Measurements from ENCODE around the gene ADAT3. TPM values are rescaled to one million over a fixed set of nuclear protein-coding genes. Genes with fewer than 3 reads are reported as not detected.
"Not testable (repeated sequence)": the region's sequence is repeated elsewhere in the genome, so short reads cannot be mapped to it uniquely, and the experiment has no call there.

Gene ADAT3
- polyA plus RNA-seq, 10 donors: 1.0 to 2.5 (median 1.9) TPM

- DNase-seq: peak in 1 of 3 donors; percentile 47
Observed at GRCh38 chr19:1882089-1882785, 23.0 kb upstream of the ADAT3 start.

GRCh38 chr19:1882786-1883692, 22.2 kb upstream of the ADAT3 start:
- no peak for DNase-seq

- no peak for DNase-seq
Observed at GRCh38 chr19:1883784-1884183, 21.4 kb upstream of the ADAT3 start.

GRCh38 chr19:1884291-1884718, 20.9 kb upstream of the ADAT3 start:
- DNase-seq: peak in 1 of 3 donors; percentile 23

- peak in 1 of 3 donors; percentile 54 for DNase-seq
Observed at GRCh38 chr19:1884719-1885334, 20.4 kb upstream of the ADAT3 start.

GRCh38 chr19:1885398-1886119, 19.6 kb upstream of the ADAT3 start, which contains the start of gene ABHD17A:
ABHD17A (minus strand) TSS chr19:1885496; CDS start chr19:1881566, 3,930 bp downstream.
- peak; percentile 94 to 96 (median 96) for DNase-seq

- not testable (repeated sequence) for DNase-seq
Observed at GRCh38 chr19:1886360-1886759, 18.8 kb upstream of the ADAT3 start.

GRCh38 chr19:1888385-1888784, 16.8 kb upstream of the ADAT3 start:
- no peak for DNase-seq

GRCh38 chr19:1889907-1890306, 15.3 kb upstream of the ADAT3 start:
- DNase-seq: no peak

GRCh38 chr19:1893791-1894190, 11.4 kb upstream of the ADAT3 start:
- DNase-seq: peak in 1 of 3 donors; percentile 13

GRCh38 chr19:1896508-1896907, 8.7 kb upstream of the ADAT3 start:
- DNase-seq: no peak

- DNase-seq: no peak
Observed at GRCh38 chr19:1901940-1902404, 3.2 kb upstream of the ADAT3 start.

- DNase-seq: no peak
Observed at GRCh38 chr19:1902923-1903322, 2.3 kb upstream of the ADAT3 start.

GRCh38 chr19:1904860-1905109, 414 bp upstream of the ADAT3 start:
- no peak for DNase-seq

GRCh38 chr19:1905863-1906375, 720 bp downstream of the ADAT3 start:
- DNase-seq: no peak

GRCh38 chr19:1906985-1907562, 1.9 kb downstream of the ADAT3 start:
- DNase-seq: no peak

- DNase-seq: no peak
Observed at GRCh38 chr19:1907563-1908363, 2.6 kb downstream of the ADAT3 start.

GRCh38 chr19:1908364-1908678, 3.1 kb downstream of the ADAT3 start:
- no peak for DNase-seq

GRCh38 chr19:1909761-1910080, 4.5 kb downstream of the ADAT3 start:
- no peak for DNase-seq

GRCh38 chr19:1910177-1910576, 5.0 kb downstream of the ADAT3 start:
- DNase-seq: no peak

- DNase-seq: no peak
Observed at GRCh38 chr19:1911098-1911497, 5.9 kb downstream of the ADAT3 start.
